GM21528 (cell line): ENCODE measurements around the gene TEX264.

Source experiments
- ATAC-seq: cut with Tn5 transposase; IDR thresholded peaks from one replicate; pipeline ENCODE4 v1.9.1; 2021; ENCODE audit warnings: mild to moderate bottlenecking, moderate library complexity; ENCODE audit not compliant: unreplicated experiment, low FRiP score

Gene TEX264

GRCh38 chr3:51712511-51712931 lies 41.5 kb downstream of the TEX264 start:
- no peak for ATAC-seq

GRCh38 chr3:51712963-51713362 lies 41.9 kb downstream of the TEX264 start:
- no peak for ATAC-seq

GRCh38 chr3:51715231-51715976 lies 44.4 kb downstream of the TEX264 start:
- no peak for ATAC-seq

GRCh38 chr3:51715977-51716294 lies 44.9 kb downstream of the TEX264 start:
- no peak for ATAC-seq

- no peak for ATAC-seq
Measured at GRCh38 chr3:51716805-51717204, 45.8 kb downstream of the TEX264 start.

- no peak for ATAC-seq
Measured at GRCh38 chr3:51717446-51717845, 46.4 kb downstream of the TEX264 start.

- no peak for ATAC-seq
Measured at GRCh38 chr3:51717947-51718346, 46.9 kb downstream of the TEX264 start.

DNA sequence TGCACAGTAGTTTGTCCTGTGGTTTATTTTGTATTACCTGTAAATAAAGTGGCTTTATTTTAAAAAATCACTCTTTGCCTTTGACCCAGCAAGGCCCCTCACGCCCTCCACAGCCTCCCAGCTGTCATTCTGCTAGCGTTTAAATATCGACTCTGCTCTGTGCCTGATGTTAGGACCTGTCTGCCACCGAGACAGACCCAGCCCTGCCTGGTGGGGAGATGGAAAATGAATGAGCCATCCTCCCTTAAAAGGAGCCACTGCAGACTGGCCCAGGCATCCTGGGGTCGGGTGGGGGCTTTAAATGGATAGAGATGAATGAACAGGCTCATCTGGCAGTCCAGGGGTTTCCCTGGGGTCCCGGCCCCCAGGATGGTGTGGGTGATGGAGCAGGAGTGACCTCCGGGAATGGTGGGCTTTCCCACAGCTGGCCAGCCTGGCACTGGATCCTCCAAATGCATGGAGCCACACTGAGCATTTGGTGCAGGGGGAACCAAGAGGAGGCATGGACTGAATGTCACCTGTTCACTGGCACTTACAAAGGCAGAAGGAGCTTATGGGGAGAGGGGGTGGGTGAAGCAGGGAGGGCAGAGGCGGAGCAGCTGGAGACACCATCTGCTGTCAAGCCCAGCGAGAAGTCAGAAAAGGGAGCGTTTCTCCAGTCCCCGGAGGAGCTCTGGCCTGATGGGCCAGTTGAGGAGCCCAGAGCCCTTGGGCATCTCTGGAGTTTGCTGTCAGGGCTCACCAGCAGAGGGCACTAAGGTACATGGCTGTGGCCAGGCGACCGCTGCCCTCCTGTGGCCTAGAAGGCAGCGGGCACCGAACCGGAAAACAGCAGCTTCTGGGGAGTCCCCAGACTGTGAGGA lies 47.7 kb downstream of the TEX264 start:
- no peak for ATAC-seq

DNA sequence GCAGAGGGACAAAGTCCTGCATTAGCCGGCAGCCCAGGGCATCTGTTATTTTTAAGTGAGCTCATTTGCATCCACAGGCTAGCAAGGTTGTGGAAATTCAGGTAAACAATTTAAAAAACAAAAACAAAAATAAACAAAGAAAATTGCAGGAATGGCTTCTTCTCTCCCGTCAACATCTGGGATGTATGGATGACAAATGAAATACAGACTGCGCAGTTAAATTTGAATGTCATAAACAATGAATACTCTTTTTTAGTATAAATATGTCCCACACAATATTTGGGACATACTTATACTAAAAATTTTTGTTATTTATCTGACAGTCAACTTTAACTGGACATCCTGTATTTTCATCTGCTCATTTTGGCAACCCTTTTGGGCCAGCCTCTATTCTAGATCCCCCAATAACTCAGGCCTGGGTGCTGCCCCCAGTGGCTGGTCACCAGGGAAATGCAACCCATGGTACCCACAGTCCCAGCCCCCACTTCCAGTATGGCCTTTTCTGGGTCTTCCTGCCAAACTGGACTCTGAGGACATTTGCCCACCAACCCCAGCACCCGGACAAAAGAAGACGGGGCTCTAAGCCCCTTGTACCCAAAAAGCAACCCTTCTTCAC lies 48.5 kb downstream of the TEX264 start:
- ATAC-seq = no peak

GRCh38 chr3:51720292-51721061 lies 49.4 kb downstream of the TEX264 start:
- ATAC-seq = no peak

- ATAC-seq = no peak
Measured at GRCh38 chr3:51721062-51721745, 50.2 kb downstream of the TEX264 start.

GRCh38 chr3:51722362-51722761 lies 51.3 kb downstream of the TEX264 start:
- ATAC-seq = no peak

- no peak for ATAC-seq
Measured at GRCh38 chr3:51727500-51727899, 56.4 kb downstream of the TEX264 start.

DNA sequence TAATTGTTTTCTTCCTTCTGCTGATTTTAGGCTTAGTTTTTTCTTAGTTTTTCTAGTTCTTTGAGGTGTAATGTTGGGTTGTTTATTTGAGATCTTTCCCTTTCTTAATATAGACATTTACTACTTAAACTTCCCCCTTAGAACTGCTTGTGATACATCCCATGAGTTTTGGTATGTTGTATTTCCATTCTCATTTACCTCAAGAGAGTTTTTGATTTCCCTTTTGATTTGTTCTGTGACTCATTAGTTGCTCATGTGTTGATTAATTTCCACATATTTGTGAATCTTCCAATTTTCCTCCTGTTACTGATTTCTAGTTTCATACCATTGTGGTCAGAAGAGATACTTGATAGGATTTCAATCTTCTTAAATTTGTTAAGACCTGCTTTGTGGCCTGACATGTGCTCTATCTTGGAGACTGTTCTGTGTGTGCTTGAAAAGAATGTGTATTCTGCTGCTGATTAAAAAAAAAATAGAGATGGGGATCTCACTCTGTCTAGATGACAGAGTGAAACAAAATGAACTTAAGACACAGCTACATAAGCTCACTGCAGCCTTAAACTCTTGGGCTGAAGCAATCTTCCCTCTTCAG lies 58.1 kb downstream of the TEX264 start:
- no peak for ATAC-seq

DNA sequence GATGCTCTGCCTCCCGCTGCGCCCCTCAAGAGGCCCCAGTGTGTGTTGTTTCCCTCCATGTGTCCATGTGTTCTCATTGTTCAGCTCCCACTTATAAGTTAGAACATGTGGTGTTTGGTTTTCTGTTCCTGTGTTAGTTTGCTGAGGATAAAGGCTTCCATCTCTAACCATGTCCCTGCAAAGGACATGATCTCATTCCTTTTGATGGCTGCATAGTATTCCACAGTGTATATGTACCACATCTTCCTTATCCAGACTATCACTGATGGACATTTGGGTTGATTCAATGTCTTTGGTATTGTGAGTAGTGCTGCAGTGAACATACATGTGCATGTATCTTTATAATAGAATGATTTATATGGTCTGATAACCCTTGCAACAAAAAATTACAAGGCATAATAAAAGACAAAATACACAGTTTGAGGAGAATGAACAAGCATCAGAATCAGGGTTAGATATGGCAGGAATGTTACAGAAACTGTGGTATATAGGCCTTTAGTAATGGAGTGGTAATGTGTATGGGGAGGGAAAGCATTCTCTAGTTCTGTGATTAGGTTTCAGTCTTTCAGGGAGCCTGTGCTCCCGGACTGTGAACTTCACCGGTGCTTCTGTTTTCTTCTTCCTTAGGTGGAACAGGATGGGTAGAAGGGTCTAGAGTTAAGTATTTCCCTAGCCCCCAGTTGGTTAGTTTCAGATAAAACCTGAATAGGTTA lies 63.0 kb downstream of the TEX264 start:
- no peak for ATAC-seq

- no peak for ATAC-seq
Measured at GRCh38 chr3:51734572-51734907, 63.5 kb downstream of the TEX264 start.

GRCh38 chr3:51735039-51735438 lies 64.0 kb downstream of the TEX264 start:
- ATAC-seq = no peak

DNA sequence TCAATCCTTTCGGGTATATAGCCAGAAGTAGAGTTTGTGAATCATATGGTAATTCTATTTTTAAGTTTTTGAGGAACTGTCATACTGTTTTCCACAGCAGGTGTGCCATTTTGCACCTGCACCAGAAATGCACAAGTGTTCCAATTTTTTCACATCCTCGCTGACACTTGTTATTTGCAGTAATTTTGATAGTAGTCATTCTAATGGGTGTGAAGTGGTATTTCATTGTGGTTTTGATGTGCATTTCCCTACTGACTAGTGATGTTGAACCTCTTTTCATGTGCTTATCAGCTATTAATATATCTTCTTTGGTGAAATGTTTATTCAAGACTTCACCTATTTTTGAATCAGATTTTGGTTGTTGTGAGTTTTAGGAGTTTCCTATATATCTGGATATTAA lies 64.9 kb downstream of the TEX264 start:
- ATAC-seq = no peak

GRCh38 chr3:51739110-51739509 lies 68.1 kb downstream of the TEX264 start:
- ATAC-seq = no peak
